HL-60/S4 treated with phorbol 12-myristate 13-acetate at 8.2 ng/mL for 4 days and 3 days (cell line): Measurements from ENCODE around the gene FAM107B.

Experiments
- in situ Hi-C: fragments of 300-500 bp; cut with MboI; formaldehyde crosslinking; loops from 2 replicates; pipeline ENCODE4 v1.15.0; 2022; ENCODE audit warnings: low sequenced_read_pairs

The FAM107B gene

DNA sequence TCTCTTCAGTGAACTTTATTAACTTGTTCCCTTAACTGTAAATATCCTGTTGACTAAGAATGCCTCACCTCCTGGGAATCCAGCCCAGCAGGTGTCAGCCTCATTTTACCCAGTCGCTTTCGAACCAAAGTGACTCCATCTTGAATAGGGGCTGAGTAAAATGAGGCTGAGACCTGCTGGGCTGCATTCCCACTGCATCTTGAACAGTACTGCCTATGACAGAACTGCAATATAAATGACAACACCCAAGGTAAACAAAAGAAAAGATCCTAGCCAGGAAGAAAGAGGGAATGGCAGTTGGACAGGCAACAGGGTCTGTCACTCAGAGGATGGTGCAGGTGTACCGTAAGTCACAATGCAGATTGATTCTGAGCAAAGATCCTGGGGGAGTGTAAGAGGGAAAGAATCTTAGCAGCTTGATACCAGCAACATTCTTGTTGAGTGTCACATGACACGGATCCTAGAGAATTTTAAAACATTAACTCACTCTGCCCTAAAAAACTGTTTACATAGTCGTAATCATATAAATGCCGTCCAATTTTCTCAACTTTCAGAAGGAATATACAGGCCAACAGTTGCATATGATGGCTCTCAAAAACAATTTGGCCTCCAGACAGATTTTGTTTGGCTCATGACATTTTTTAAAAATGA lies 4.4 kb upstream of the FAM107B start:
- in situ Hi-C loops = no loop called here

DNA sequence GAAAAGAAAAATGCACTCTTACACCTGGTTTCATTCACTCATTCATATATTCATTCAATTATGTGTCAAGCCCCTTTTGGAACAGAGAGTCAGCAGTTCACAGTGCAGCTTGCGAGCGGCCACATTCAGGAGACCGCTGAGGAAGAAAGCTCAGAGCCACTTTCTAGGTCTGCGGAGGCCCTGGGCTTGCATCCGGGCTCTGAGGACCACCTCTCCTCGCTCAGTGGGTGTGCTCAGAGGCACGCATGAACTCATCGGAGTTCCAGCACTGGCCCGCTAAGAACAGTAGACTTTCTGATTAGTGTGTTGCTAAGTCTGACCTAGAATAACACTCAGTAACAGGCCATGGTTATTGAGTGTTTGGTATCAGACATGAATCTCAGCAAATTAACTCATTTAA lies 1.8 kb upstream of the FAM107B start:
- in situ Hi-C loops = no loop called here

DNA sequence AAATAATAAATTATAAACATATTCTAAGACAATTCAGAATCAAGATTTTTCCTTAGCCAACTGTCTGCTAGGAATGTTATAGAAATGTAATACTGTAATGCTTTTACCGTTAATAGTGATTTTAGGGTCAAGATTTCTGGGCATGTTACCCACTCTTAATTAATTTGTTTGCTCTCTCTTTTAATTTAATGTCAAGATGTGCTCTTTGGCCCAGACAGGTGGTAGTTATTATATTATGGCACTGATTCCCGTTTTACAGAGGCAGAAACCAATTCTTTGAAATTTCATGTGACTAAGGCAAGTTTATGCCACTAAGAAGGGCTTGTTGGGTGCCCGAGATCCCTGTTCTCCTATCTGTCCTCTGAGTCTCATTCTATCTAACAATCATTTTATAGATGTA lies 959 bp upstream of the FAM107B start:
- in situ Hi-C loops = no loop called here

DNA sequence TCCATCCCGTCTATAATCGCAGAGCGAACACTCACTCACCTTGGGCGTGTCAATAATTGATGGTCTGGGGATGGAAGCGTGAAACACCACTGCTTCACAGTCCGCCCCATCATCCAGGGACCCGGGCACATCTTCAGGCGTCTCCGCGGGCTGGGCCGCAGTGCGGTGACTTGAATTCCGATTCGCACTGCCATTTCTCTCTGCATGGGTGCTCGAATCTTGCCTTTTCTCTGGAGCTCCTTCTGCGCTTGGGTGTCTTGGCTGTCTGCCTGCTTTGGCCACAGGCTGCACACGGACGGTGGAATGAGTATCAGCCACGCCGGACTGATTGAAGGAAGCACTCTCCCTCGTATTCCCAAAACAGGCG lies 500 bp downstream of the FAM107B start:
- in situ Hi-C loops = no loop called here

DNA sequence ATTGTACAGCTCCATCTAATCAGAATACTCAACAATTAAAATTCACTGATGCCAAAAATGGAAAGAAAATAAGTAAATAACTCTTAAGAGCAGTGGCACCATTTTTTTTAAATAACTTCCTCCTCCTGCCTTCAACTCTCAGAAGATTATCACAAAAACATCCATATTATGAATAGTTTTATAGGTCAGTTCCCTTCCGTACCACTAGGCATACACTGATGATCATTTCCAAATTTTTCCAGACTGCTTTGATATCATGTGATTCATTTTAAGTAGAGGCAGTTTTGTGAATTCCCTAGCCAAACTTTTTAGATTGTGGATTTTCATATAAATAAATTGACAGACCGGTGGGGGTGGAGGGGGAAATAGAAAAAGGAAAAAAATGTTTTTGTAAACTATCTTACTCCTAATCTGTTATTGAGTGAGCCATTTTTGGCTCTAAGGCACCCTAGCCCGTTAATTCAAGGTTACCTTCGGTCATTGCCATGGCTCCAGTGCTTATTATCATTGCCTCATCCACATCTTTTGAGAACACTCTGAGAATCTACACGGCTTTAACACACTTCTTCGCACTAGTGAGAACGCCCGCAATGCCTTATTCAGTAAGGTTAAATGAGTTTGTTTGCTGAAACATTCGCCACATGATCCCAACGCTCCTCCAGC lies 1.0 kb downstream of the FAM107B start:
- in situ Hi-C loops = no loop called here

DNA sequence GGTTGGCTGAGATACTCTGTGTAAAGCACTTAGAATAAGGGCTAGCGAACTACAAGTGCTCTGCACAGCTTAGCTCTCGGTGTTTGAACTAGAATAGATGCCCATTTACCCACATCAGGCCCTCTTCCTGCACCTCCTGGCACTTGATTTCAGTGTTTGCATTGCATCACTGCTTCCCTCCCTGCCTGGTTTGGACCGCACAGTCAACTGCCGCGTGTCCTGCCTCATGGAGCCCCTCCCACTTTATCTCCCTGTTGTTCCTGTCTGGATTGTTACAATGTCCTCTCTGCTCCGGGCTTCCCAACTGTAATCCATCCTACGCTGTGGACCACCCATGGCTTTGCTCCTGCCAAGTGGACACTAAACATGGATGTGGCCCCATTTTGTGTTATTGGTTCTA lies 2.3 kb downstream of the FAM107B start:
- in situ Hi-C loops = no loop called here

DNA sequence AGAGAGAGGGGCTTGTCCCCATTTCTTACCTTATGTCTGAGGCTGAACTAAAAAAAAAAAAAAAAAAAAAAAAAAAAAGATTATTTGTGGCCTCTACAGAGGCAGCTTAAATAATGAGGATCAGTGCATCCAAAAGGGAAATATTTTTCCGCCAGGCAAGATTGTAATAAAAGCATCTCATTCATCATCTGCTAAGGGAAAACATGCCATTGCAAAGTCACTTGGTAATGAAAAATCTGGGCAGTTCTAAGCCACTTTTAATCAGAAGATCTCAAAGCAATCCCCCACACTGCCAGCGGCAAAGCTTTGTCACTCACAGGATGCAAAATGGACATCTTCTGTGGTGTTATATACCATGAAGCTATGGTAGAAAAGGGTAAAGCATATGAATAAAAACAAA lies 3.8 kb downstream of the FAM107B start:
- in situ Hi-C loops = no loop called here

DNA sequence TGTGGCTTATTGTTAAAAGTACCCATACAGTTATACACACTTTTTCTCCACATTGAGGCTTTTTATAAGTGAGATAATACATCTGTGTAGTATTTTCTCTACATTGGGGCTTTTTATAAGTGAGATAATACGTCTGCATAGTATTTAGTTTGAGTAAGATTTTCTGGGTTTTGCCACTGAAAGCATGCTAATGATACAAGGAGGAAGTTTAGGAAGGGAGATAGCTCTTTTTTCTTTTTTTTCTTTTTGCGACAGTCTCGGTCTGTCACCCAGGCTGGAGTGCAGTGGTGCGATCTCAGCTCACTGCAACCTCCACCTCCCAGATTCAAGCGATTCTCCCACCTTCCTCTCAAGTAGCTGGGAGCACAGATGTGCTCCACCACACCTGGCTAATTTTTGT lies 13.3 kb downstream of the FAM107B start:
- in situ Hi-C loops = no loop called here

DNA sequence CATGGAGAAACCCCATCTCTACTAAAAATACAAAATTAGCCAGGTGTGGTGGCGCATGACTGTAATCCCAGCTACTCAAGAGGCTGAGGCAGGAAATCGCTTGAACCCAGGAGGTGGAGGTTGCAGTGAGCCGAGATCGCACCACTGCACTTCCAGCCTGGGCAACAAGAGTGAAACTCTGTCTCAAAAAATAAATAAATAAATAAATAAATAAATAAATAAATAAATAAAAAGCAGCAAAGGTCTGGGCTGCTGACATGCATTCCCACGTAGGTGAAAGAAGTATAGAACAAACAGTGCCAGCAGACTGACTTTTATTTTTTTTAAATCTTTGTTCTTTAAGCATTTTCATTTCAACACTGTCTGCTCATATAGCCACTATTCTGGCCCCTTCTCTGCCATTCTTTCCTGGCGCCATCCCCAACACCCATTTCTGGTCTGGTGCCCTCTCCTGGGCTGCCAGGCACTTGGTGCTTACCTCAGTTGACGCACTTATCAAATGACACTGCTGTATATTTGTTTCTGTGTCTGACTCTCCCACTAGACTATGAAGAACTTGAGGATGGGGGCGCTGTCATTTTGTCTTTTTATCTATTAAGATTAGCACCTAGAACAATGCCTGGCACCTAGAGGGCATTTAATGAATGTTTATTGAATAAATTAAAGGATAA lies 15.6 kb downstream of the FAM107B start:
- in situ Hi-C loops = no loop called here

DNA sequence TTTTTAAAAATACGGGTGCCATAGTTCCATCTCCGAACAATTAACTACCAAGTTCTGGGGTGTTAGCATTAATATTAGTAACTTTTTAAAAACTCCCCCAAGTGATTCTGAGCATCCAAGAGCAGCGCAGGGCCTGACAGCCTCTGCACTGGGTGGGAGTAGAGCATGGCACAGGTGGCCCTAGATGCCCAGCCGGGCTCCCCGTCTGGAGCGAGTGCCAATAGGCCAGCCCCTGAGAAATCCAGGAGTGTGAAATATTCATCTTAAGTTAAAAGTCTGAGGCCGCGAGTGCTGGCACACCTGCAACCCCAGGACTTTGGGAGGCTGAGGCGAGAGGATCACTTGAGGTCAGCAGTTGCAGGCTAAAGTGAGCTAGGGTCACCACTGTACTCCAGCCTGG lies 16.2 kb downstream of the FAM107B start:
- in situ Hi-C loops = no loop called here

DNA sequence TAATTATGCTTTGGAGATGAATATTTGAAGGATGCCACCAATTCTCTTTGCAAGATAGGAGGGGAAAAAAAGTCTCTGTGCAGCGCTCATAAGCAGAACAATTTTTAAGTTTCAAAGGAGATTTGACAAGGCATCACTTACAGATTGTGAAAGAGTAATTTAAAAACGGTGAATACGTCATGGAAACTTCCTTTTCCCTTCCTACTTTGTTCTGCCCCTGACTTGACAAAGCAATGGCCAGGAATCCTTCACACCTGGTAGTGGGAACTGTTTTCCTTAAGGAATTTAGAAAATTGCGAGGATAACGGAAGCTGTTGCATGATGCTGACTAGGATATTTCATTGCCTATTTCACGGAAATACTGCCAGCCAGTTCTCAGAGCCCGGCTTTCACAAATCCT lies 16.7 kb downstream of the FAM107B start:
- in situ Hi-C loops = no loop called here

DNA sequence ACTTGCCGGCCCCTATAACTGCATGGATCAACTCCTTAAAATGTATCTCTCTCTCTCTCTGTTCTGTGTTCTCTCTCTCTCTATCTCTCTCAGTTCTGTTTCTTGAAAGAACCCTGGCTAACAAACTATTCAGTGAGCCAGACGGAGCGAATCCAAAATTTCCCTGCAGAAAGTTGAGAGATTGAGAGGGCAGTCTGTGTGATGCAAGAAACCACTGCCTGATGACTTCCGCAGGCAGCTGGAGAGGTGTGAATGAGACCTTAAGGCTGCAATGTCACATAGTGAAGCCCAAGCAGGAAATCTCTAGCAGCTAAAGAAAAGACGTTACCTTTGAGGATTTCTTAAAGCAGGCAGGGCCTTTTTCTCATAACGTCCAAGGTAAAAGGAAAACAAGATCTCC lies 17.3 kb downstream of the FAM107B start:
- in situ Hi-C loops = no loop called here

DNA sequence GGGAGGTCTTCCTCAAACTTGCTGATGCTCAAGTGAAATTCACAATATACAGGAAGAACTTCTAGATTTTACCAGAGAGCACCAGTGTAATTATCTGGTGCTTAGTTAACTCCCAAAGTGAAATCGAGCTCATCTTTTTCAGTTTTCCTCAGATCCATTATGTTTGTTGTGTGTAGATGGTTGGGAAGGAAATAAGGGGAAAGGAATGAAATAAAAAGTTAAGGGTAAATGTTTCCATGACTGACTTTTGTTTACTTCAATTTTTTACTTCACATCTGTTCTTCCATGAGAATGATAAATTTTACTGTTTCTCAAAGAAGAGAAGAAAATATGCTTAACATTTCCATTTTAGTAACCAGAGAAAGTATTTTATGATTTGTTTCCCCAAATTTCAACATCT lies 21.3 kb downstream of the FAM107B start:
- in situ Hi-C loops = no loop called here

DNA sequence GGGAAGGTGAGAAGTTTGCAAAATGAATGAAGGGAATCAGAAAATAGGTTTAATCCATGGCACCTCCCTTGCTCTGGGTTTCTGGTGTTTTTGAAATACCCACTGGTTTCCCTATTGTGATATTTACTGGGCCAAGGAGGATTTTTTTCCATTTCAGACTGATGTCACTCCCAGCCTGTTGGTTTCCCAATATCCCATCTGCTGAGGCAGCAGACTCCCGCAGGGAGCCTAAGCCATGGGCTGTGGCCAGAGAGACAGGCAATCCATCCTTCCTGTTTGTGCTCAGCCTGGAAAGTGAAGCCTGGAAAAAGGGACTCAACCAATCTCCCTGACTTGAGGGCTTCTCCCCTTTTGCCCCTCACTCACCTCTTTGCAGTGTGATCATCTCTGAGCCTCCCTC lies 22.8 kb downstream of the FAM107B start:
- in situ Hi-C loops = no loop called here

DNA sequence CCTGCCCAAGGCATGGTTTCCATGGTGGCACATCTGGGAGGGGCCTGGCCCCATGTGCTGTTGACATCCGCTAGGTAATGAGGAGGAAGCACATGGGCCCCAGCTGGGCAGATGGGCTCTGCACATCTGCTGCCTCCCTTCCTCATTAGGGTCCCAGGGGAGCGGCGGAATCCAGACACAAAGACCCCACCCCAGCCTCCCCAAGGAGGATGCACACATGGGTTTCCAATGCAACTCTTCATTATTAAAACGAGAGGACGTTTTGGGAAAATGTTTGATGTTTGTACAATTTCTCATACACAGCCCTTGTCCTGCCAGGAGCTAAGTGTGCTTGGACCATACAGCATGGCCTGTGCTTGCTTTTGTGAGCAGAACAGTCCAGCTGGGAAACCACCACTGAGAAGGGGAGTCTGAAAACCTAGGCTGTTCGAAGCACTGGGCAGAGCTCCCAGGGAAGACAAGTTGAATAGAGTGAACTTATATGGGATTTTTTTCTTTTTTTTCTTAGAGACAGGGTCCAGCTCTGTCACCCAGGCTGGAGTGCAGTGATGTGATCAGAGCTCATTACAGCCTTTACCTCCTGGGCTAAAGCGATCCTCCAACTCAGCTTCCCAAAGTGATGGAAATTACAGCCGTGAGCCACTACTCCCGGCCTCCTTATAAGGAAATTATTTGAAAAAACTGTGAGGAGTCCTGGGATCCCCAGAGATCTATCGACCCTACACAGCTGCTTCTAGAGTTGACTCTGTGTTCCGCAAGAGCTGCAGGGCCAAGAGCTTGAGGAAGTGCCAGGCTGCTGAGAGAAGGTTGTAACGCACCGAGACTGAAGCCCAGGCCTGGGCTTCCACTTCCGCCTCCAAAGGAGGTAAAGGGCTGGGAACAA lies 23.4 kb downstream of the FAM107B start:
- in situ Hi-C loops = no loop called here

DNA sequence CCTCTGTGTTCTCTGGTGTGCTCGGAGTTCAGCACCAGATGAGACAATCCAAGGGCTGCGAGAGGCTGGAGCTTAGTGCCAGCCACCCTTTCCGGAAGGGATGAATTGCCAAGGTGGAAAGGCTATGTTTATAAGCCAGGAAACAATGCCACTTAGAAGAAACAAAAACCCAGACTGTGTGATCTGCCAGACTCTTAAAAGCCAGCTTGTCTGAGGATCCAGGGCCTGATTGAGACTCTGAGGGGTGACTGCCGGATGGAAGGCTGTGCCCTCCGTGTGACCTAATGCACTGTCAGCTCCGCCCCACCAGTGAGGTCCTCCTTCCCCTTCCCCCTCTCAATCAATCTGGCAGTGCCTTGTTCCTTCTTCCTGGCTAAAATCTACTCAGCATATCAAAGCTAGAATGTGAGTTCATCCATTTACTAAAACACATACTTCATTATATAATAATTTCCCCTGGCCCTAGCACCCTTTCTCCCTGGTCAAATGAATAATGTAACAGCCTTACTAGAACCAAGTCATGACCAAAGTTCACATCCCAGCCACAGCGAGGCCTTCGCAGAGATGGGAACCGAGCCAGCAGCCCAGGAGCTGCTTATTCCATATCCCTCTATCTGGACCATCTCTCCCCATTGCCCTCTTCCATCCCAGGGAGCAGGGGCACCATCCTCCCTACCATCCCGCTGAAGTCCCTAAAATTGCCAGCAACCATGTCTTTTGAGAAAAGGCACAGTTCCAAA lies 25.5 kb downstream of the FAM107B start:
- in situ Hi-C loops = no loop called here

DNA sequence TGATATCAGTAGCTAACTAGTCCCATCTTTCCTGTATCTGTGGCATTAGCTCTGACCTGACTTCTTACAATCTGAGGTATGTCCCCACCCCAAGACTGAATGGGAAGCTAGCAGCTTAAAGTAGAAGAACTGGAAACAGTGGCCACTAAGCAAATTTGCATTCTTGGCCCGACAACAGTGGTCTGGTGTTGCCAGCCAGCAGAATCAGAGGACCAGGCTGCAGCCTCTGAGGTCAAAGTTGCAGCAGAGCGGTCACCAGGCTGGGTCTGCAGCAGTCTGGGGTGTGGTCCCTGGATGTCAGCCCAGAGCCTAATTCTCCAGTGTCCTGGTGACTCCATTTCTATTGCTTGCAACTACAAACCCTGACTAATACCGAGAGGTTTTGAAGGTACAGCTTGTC lies 26.3 kb downstream of the FAM107B start:
- in situ Hi-C loops = no loop called here

DNA sequence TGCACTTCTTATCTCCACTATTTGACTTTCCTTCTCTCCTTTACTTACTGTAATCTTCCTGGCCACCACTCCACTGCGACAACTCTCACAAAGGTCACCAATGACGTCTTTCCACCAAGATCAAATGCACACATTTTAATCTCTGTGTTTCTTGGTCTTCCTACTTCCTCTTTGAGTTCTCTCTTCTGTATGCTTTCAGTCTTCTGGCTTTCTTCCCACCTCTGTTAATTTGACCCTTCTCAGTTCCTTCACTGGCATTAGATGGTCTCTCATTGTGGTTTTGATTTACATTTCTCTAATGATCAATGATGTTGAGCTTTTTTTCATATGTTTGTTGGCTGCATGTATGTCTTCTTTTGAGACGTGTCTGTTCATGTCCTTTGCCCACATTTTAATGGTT lies 31.9 kb downstream of the FAM107B start:
- in situ Hi-C loops = no loop called here

DNA sequence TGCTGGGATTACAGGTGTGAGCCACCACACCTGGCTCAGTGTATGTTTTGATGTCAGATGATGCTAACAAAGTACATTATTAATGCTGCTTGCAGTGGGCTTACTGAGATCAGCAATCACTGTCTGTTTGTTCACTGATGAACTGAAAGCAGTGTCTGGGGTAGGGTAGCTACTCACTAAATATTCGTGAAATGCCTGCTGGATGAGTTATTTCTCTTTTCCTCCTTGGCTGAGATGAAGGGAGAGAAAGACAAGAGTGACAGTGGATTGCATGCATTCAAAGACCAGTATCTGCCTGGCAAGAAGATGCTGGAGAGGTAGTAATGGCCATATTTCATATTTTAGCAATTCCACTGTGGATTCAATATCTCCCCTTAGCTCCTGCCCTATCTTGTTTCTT lies 32.3 kb downstream of the FAM107B start:
- in situ Hi-C loops = no loop called here

DNA sequence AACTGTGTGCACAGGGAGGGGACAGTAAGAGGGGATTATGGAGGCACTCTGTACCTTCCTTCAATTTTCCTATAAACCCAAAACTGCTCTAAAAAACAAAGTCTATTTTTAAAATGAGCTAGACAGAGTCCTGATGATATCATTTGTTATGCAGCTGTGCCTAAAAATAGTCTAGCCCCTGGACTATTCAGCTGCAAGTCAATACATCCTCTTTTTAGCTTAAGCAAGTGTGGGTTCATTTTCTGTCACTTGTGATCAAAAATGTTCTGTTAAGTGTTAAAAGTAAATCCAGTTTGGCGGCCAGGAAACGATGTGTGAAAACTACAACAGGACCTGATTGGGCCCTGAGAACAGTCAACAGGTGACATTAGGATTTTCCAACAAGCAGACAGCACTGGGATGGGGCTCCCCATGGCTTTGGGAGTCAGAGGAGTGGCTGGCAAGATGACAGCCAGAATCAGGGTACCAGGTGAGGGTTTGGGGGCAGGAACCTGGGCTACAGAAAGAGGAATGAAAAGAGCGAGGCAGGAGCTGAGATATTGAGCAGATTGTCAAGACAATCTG lies 33.9 kb downstream of the FAM107B start:
- in situ Hi-C loops = no loop called here
